Adipocyte (in vitro differentiated cells): Measurements from ENCODE around the gene SMIM3.
"Not testable (repeated sequence)": the region's sequence is repeated elsewhere in the genome, so short reads cannot be mapped to it uniquely, and the experiment has no call there.

Experiments
- DNase-seq: peaks from one replicate; pipeline ENCODE4 v3.0.0-alpha.2; 2015; ENCODE audit warnings: low read depth
- H3K27me3 ChIP-seq: replicated peaks from 2 replicates; pipeline ENCODE4 v1.7.0; 2013; ENCODE audit warnings: mild to moderate bottlenecking, low read length, moderate library complexity; ENCODE audit not compliant: control insufficient read depth, insufficient read depth
- H3K36me3 ChIP-seq: 2 replicates; pipeline ENCODE4 v1.7.0; 2013; ENCODE audit warnings: low read length, mild to moderate bottlenecking, moderate library complexity; ENCODE audit not compliant: control insufficient read depth, insufficient read depth, severe bottlenecking
- H3K4me1 ChIP-seq: 2 replicates; pipeline ENCODE4 v1.7.0; 2013; ENCODE audit warnings: mild to moderate bottlenecking, low read length, moderate library complexity; ENCODE audit not compliant: control insufficient read depth, insufficient read depth
- H3K4me3 ChIP-seq: 2 replicates; pipeline ENCODE4 v1.7.0; 2013; ENCODE audit warnings: mild to moderate bottlenecking, low read length, moderate library complexity
- H3K9ac ChIP-seq: 2 replicates; pipeline ENCODE4 v1.7.0; 2013; ENCODE audit warnings: mild to moderate bottlenecking, low read length, moderate library complexity
- H3K9me3 ChIP-seq: 2 replicates; pipeline ENCODE4 v1.7.0; 2013; ENCODE audit warnings: mild to moderate bottlenecking, low read length, moderate library complexity; ENCODE audit not compliant: control insufficient read depth

The SMIM3 gene

GRCh38 chr5:150783422-150783928, 4.9 kb downstream of the SMIM3 start:
- no peaks in the 10 kb centered on the region for H3K27me3 ChIP-seq
- peak overlapping the region; percentile 78 for H3K4me3 ChIP-seq
- no peaks in the 10 kb centered on the region for H3K9me3 ChIP-seq
- H3K9ac ChIP-seq, result peak overlapping the region; percentile 99
- H3K36me3 ChIP-seq, result peaks cover 13% of the 10 kb centered on the region
- peak; percentile 87 for DNase-seq
- peaks cover 76% of the 10 kb centered on the region for H3K4me1 ChIP-seq

GRCh38 chr5:150785950-150786349, 7.4 kb downstream of the SMIM3 start:
- Histone ChIP-seq H3K9ac (no peak overlapping the region), H3K9me3 (no peaks in the 10 kb centered on the region), H3K4me1 (peaks cover 88% of the 10 kb centered on the region), H3K27me3 (no peaks in the 10 kb centered on the region), H3K4me3 (peak overlapping the region; percentile 10), H3K36me3 (peaks cover 11% of the 10 kb centered on the region)
- DNase-seq, result no peak

GRCh38 chr5:150786876-150787275, 8.3 kb downstream of the SMIM3 start:
- Histone ChIP-seq H3K4me1 (peaks cover 90% of the 10 kb centered on the region), H3K4me3 (peak overlapping the region; percentile 60), H3K27me3 (no peaks in the 10 kb centered on the region), H3K36me3 (peaks cover 9% of the 10 kb centered on the region), H3K9me3 (no peaks in the 10 kb centered on the region), H3K9ac (peak overlapping the region; percentile 62)
- DNase-seq, result no peak

- no peak for DNase-seq
- H3K4me3 ChIP-seq, result peak overlapping the region; percentile 60
- peak overlapping the region; percentile 62 for H3K9ac ChIP-seq
- H3K4me1 ChIP-seq, result peaks cover 94% of the 10 kb centered on the region
- H3K27me3 ChIP-seq, result no peaks in the 10 kb centered on the region
- peaks cover 10% of the 10 kb centered on the region for H3K36me3 ChIP-seq
- H3K9me3 ChIP-seq, result no peaks in the 10 kb centered on the region
Observed at GRCh38 chr5:150787656-150788055, 9.1 kb downstream of the SMIM3 start.

- Histone ChIP-seq H3K4me1 (peaks cover 84% of the 10 kb centered on the region), H3K27me3 (no peaks in the 10 kb centered on the region)
Observed at GRCh38 chr5:150788977-150789376, 10.4 kb downstream of the SMIM3 start.

GRCh38 chr5:150789450-150789849, 10.9 kb downstream of the SMIM3 start:
- Histone ChIP-seq H3K36me3 (peaks cover 12% of the 10 kb centered on the region), H3K4me3 (peak overlapping the region; percentile 63), H3K9ac (peak overlapping the region; percentile 68), H3K27me3 (no peaks in the 10 kb centered on the region), H3K4me1 (peaks cover 80% of the 10 kb centered on the region), H3K9me3 (no peaks in the 10 kb centered on the region)
- DNase-seq, result peak; percentile 27

More at GRCh38 chr5:150788977-150789376, 10.4 kb downstream of the SMIM3 start:
- no peak for DNase-seq
- Histone ChIP-seq H3K9ac (peak overlapping the region; percentile 68), H3K9me3 (no peaks in the 10 kb centered on the region), H3K36me3 (peaks cover 8% of the 10 kb centered on the region), H3K4me3 (peak overlapping the region; percentile 63)

- no peaks in the 10 kb centered on the region for H3K27me3 ChIP-seq
- H3K9me3 ChIP-seq, result no peaks in the 10 kb centered on the region
- peak overlapping the region; percentile 81 for H3K9ac ChIP-seq
- peaks cover 17% of the 10 kb centered on the region for H3K36me3 ChIP-seq
- H3K4me3 ChIP-seq, result peak overlapping the region; percentile 72
- H3K4me1 ChIP-seq, result peaks cover 77% of the 10 kb centered on the region
- peak; percentile 94 for DNase-seq
Observed at GRCh38 chr5:150789943-150790611, 11.5 kb downstream of the SMIM3 start.

- DNase-seq, result no peak
- Histone ChIP-seq H3K4me1 (peaks cover 71% of the 10 kb centered on the region), H3K9ac (peak overlapping the region; percentile 81), H3K9me3 (no peaks in the 10 kb centered on the region), H3K27me3 (no peaks in the 10 kb centered on the region), H3K36me3 (peaks cover 27% of the 10 kb centered on the region), H3K4me3 (peak overlapping the region; percentile 72)
Observed at GRCh38 chr5:150791536-150791935, 13.0 kb downstream of the SMIM3 start.

GRCh38 chr5:150793423-150793888, 14.9 kb downstream of the SMIM3 start:
- not testable (repeated sequence) for H3K9me3 ChIP-seq, DNase-seq, H3K27me3 ChIP-seq, H3K9ac ChIP-seq, H3K4me3 ChIP-seq
- peaks cover 43% of the 10 kb centered on the region for H3K36me3 ChIP-seq
- peaks cover 58% of the 10 kb centered on the region for H3K4me1 ChIP-seq

- Histone ChIP-seq H3K9ac (no peak overlapping the region), H3K4me3 (no peak overlapping the region), H3K36me3 (peaks cover 58% of the 10 kb centered on the region), H3K9me3 (no peaks in the 10 kb centered on the region), H3K4me1 (peaks cover 46% of the 10 kb centered on the region), H3K27me3 (no peaks in the 10 kb centered on the region)
- no peak for DNase-seq
Observed at GRCh38 chr5:150794927-150795326, 16.4 kb downstream of the SMIM3 start.

GRCh38 chr5:150797384-150797783, 18.8 kb downstream of the SMIM3 start:
- Histone ChIP-seq H3K9me3 (no peaks in the 10 kb centered on the region), H3K4me1 (peaks cover 41% of the 10 kb centered on the region), H3K4me3 (no peak overlapping the region), H3K36me3 (peaks cover 58% of the 10 kb centered on the region), H3K9ac (no peak overlapping the region), H3K27me3 (no peaks in the 10 kb centered on the region)
- DNase-seq, result no peak
